H1 (cell line): Measurements from ENCODE around the gene ZNF469. TPM values are rescaled to one million over a fixed set of nuclear protein-coding genes. Genes with fewer than 3 reads are reported as not detected.

Source experiments
- CTCF ChIA-PET: fragments of 300-600 bp; sonication (Branson Sonifier 250); formaldehyde crosslinking; loops from one replicate; lab custom pipeline; 2021; ENCODE audit not compliant: partially characterized antibody; lab: Charles Lee
- POLR2A ChIA-PET: fragments of 300-600 bp; sonication (Branson Sonifier 250); formaldehyde crosslinking; loops from one replicate; lab custom pipeline; 2021; ENCODE audit warnings: inconsistent platforms; ENCODE audit not compliant: partially characterized antibody; lab: Charles Lee
- DNase-seq, 2 experiments: peaks; one replicate each; pipeline versions ENCODE4 v3.0.0 to v3.0.0-alpha.2; 2010 to 2022; ENCODE audit warnings: low spot score in 2 of 2, low read depth in 1 of 2, mixed read lengths in 1 of 2
- FAIRE-seq: peaks from 2 replicates; lab custom pipeline; 2011; peaks lifted over from hg19 to GRCh38; lab: Jason Lieb, UNC
- H2AFZ ChIP-seq: 2 replicates; pipeline ENCODE4 v1.8.1; 2012; ENCODE audit warnings: low read length, inconsistent platforms
- H2AK5ac ChIP-seq: 2 replicates; pipeline ENCODE4 v1.6.1; 2013; ENCODE audit warnings: low read depth, low read length
- H2BK120ac ChIP-seq: replicated peaks from 2 replicates; pipeline ENCODE3; 2013; ENCODE audit warnings: low read depth, low read length, inconsistent platforms
- H2BK12ac ChIP-seq: 2 replicates; pipeline ENCODE4 v1.6.1; 2013; ENCODE audit warnings: low read depth, low read length
- H2BK15ac ChIP-seq: 2 replicates; pipeline ENCODE4 v1.6.1; 2013; ENCODE audit warnings: low read length
- H2BK20ac ChIP-seq: 2 replicates; pipeline ENCODE4 v1.6.1; 2013; ENCODE audit warnings: low read length
- H2BK5ac ChIP-seq: 2 replicates; pipeline ENCODE4 v1.6.1; 2013; ENCODE audit warnings: low read depth, low read length
- H3K14ac ChIP-seq: 2 replicates; pipeline ENCODE4 v1.6.1; 2013; ENCODE audit warnings: inconsistent platforms; ENCODE audit not compliant: insufficient read length
- H3K18ac ChIP-seq: 2 replicates; pipeline ENCODE4 v1.6.1; 2013; ENCODE audit warnings: low read length; ENCODE audit errors: extremely low read depth
- H3K23ac ChIP-seq: 2 replicates; pipeline ENCODE4 v1.6.1; 2013; ENCODE audit warnings: inconsistent platforms; ENCODE audit not compliant: insufficient read length
- H3K23me2 ChIP-seq: 2 replicates; pipeline ENCODE4 v1.6.1; 2013; ENCODE audit warnings: low read depth, low read length
- H3K27ac ChIP-seq: 2 replicates; pipeline ENCODE4 v1.6.1; 2011; ENCODE audit warnings: low read depth, low read length, inconsistent platforms
- H3K27me3 ChIP-seq, 4 experiments: replicated peaks in 1 of 4; 1 replicate in 1 of 4; 2 replicates in 3 of 4; pipeline versions ENCODE4 v1.6.1 to v1.8.1; 2011 to 2013; ENCODE audit warnings: low read length in 3 of 4, mild to moderate bottlenecking in 3 of 4, inconsistent platforms in 2 of 4, mixed read lengths in 2 of 4, moderate library complexity in 1 of 4; ENCODE audit not compliant: control insufficient read depth in 3 of 4, insufficient read depth in 3 of 4; ENCODE audit errors: extremely low read depth in 1 of 4
- H3K36me3 ChIP-seq, 4 experiments: 2 replicates each; pipeline versions ENCODE4 v1.6.1 to v1.8.1; 2011 to 2013; ENCODE audit warnings: mild to moderate bottlenecking in 4 of 4, low read length in 3 of 4, moderate library complexity in 2 of 4, control low read depth in 1 of 4, inconsistent platforms in 1 of 4; ENCODE audit not compliant: insufficient read depth in 4 of 4, control insufficient read depth in 2 of 4
- H3K4ac ChIP-seq: replicated peaks from 2 replicates; pipeline ENCODE3; 2013; ENCODE audit warnings: low read length, low read depth, mixed read lengths, inconsistent platforms; ENCODE audit not compliant: insufficient read length
- H3K4me1 ChIP-seq, 4 experiments: replicated peaks in 1 of 4; 1 replicate in 1 of 4; 2 replicates in 3 of 4; pipeline versions ENCODE4 v1.6.1 to v1.8.1; 2011 to 2013; ENCODE audit warnings: low read length in 3 of 4, inconsistent platforms in 2 of 4, mixed read lengths in 1 of 4; ENCODE audit not compliant: insufficient read depth in 4 of 4, control insufficient read depth in 3 of 4
- H3K4me2 ChIP-seq, 2 experiments: 2 replicates each; pipeline versions ENCODE4 v1.6.1 to v1.8.1; 2011 to 2013; ENCODE audit warnings: low read depth in 2 of 2, low read length in 2 of 2, control low read depth in 1 of 2, inconsistent platforms in 1 of 2, mild to moderate bottlenecking in 1 of 2; ENCODE audit not compliant: insufficient read depth in 1 of 2
- H3K4me3 ChIP-seq, 4 experiments: fragments of 200-600, 300-600 bp in 1 of 4; sonication (generic), shearing (Covaris generic), sonication (Bioruptor Twin) in 1 of 4; 2 replicates each; pipeline versions ENCODE4 v1.5.1 to v1.8.1; 2011 to 2016; ENCODE audit warnings: low read length in 4 of 4, low read depth in 3 of 4, control low read depth in 2 of 4, inconsistent platforms in 2 of 4, mild to moderate bottlenecking in 2 of 4, mixed read lengths in 1 of 4, moderate library complexity in 1 of 4; ENCODE audit not compliant: insufficient read depth in 2 of 4; ENCODE audit errors: extremely low read depth in 1 of 4
- H3K56ac ChIP-seq: replicated peaks from 2 replicates; pipeline ENCODE3; 2013; ENCODE audit warnings: low read depth, mild to moderate bottlenecking, mixed read lengths, low read length, inconsistent platforms; ENCODE audit not compliant: insufficient read length
- H3K79me1 ChIP-seq: 2 replicates; pipeline ENCODE4 v1.6.1; 2013; ENCODE audit warnings: low read depth, low read length, control low read depth
- H3K79me2 ChIP-seq, 2 experiments: 2 replicates each; pipeline versions ENCODE4 v1.6.1 to v1.8.1; 2012 to 2013; ENCODE audit warnings: low read length in 2 of 2, mild to moderate bottlenecking in 2 of 2, inconsistent platforms in 1 of 2; ENCODE audit not compliant: insufficient read depth in 2 of 2, control insufficient read depth in 1 of 2
- H3K9ac ChIP-seq, 4 experiments: replicated peaks in 1 of 4; 1 replicate in 1 of 4; 2 replicates in 3 of 4; pipeline versions ENCODE4 v1.6.1 to v1.8.1; 2011 to 2013; ENCODE audit warnings: low read depth in 3 of 4, low read length in 3 of 4, control low read depth in 2 of 4, mild to moderate bottlenecking in 2 of 4, moderate library complexity in 2 of 4, inconsistent platforms in 1 of 4; ENCODE audit errors: extremely low read depth in 1 of 4
- H3K9me3 ChIP-seq, 2 experiments: 2 replicates each; pipeline versions ENCODE4 v1.6.1 to v1.8.1; 2012 to 2013; ENCODE audit warnings: mild to moderate bottlenecking in 2 of 2, moderate library complexity in 2 of 2, control low read depth in 1 of 2, inconsistent platforms in 1 of 2, low read depth in 1 of 2, low read length in 1 of 2, mixed read lengths in 1 of 2; ENCODE audit not compliant: insufficient read depth in 2 of 2
- H4K20me1 ChIP-seq, 2 experiments: replicated peaks in 1 of 2; 2 replicates each; pipeline versions ENCODE3 to v1.8.1; 2011 to 2013; ENCODE audit warnings: inconsistent platforms in 2 of 2, low read length in 2 of 2, mild to moderate bottlenecking in 1 of 2; ENCODE audit not compliant: insufficient read depth in 2 of 2, control insufficient read depth in 1 of 2
- H4K5ac ChIP-seq: 2 replicates; pipeline ENCODE4 v1.6.1; 2013; ENCODE audit warnings: low read length, low read depth, mixed read lengths, inconsistent platforms; ENCODE audit not compliant: insufficient read length
- H4K8ac ChIP-seq: 2 replicates; pipeline ENCODE4 v1.8.0; 2013; ENCODE audit warnings: mild to moderate bottlenecking, moderate library complexity, low read length, inconsistent platforms; ENCODE audit not compliant: insufficient read depth; ENCODE audit errors: extremely low read depth
- H4K91ac ChIP-seq: replicated peaks from 2 replicates; pipeline ENCODE3; 2013; ENCODE audit warnings: low read length, mixed read lengths, inconsistent platforms; ENCODE audit not compliant: insufficient read length
- EZH2 ChIP-seq: fragments of 200-600 bp; sonication (generic); IDR thresholded peaks from 2 replicates; pipeline ENCODE4 v1.7.1; 2012; ENCODE audit warnings: low read depth, mild to moderate bottlenecking, moderate library complexity, low read length, inconsistent platforms; ENCODE audit not compliant: severe bottlenecking
- HDAC2 ChIP-seq, 2 experiments: fragments of 300-600 bp in 1 of 2; sonication (generic) in 1 of 2; IDR thresholded peaks; 2 replicates each; pipeline ENCODE4 v1.6.1; 2011 to 2012; ENCODE audit warnings: low read depth in 2 of 2, low read length in 2 of 2, mild to moderate bottlenecking in 2 of 2, moderate library complexity in 2 of 2, borderline replicate concordance in 1 of 2, inconsistent platforms in 1 of 2
- WGBS, 2 experiments: shearing (Covaris generic) in 1 of 2; methylation state at CpG; one replicate each; pipeline versions ENCODE4 v1.1.6 to v1.1.7; 2013 to 2015; ENCODE audit warnings: low lambda C conversion rate in 2 of 2, mixed read lengths in 2 of 2, inconsistent platforms in 1 of 2, low coverage in 1 of 2, missing lambda C conversion rate in 1 of 2; ENCODE audit not compliant: insufficient replicate concordance in 2 of 2, insufficient coverage in 1 of 2, insufficient read length in 1 of 2; ENCODE audit errors: extremely low coverage in 1 of 2, missing lambda C conversion rate in 1 of 2; 5-methylcytosine and 5-hydroxymethylcytosine counted together
- polyA plus RNA-seq, 7 experiments: library from polyadenylated mRNA; depleted of rRNA in 3 of 7; stranded (reverse) in 5 of 7; unstranded in 2 of 7; fragments of >200 nt in 5 of 7; fragments of 200-250 nt in 2 of 7; gene quantifications; 1 replicate in 5 of 7; 2 replicates in 1 of 7; 4 replicates in 1 of 7; pipeline versions ENCODE4 v1.2.1 to v1.2.3, GENCODE V29; 2011 to 2013; ENCODE audit warnings: missing spikeins in 2 of 7, mixed read lengths in 2 of 7
- total RNA-seq: library from RNA; stranded (reverse); fragmentation: NEBNext Ultra II Directional; extraction: Animal tissue kit (Norgen Biotek cat#: 25700); gene quantifications from 2 replicates; pipeline ENCODE4 v1.2.1, GENCODE V29; 2021

Gene ZNF469
- total and polyA plus RNA-seq, 2 of the 8 experiments (the other 6 are each of a cell fraction or from before 2014, with no cell fraction given): 0.30 to 1.8 TPM

DNA sequence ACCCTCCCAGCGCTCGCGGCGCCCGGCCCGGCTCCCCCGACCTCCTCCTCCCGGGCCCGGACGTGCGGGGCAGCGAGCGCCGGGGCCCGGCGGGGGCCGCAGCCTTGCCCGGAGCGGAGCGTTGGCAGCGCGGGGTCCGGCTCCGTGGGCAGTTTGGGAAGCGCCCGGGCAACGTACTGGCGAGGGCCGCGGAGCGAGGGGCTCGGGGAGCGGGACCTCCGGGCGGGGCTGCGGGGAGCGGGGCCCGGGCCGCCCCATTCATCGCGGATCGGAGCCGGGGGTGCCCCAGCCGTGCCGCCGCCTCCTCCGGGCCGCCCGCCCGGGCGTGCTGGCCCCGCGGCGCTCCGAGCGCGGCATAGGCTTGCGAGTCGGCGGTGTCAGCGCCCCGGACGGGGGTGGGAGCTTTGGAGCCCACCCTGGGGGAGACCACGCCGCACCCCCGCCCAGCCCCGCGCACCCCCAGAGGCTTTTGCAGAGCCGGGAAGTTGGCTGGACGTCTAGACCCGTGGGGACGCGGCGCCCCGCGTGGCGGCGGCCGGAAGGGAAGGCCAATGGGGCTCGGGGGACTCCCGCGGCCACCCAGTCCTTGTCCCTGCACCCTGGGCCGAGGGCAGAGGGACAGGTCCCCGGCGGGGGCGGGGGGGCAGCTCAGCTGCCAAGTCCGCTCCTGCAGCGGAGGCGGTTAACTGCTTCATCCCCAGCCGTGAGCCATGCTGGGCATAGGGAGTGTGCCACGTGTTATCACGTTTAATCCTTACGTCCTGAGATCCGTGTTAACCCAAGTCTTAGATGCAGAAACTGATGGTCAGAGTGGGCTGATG is 852 bp downstream of the ZNF469 start:
- Histone ChIP-seq H2BK20ac (no peak overlapping the region), H4K8ac (peak overlapping the region; percentile 18; the same call in 1 of the 2 replicates), H3K23me2 (peaks cover 10% of the 10 kb centered on the region), H3K23ac (no peak overlapping the region), H3K4me1 (peaks cover 6 to 27% (median 20%) of the 10 kb centered on the region in 4 experiments), H3K4me3 (peak overlapping the region in 3 of 4 experiments; percentile 19 to 57 (median 22); a peak in 6 of 8 replicates), H3K9me3 (0 out of 4 replicates have a peak, but pooled peaks cover 0 to 6% of the 10 kb centered on the region in 2 experiments), H2BK120ac (no peak overlapping the region), H3K18ac (no peak overlapping the region), H3K56ac (no peak overlapping the region), H3K14ac (no peak overlapping the region), H3K27ac (no peak overlapping the region), H4K20me1 (peaks cover 0 to 17% of the 10 kb centered on the region in 2 experiments), H3K9ac (no peak overlapping the region), H3K27me3 (peaks cover 21 to 39% (median 34%) of the 10 kb centered on the region in 4 experiments), H2BK5ac (no peak overlapping the region), H3K79me2 (no peaks in the 10 kb centered on the region), H4K91ac (no peak overlapping the region), H2AK5ac (no peak overlapping the region), H2BK12ac (peak overlapping the region; percentile 90; the same call in 1 of the 2 replicates), H2AFZ (no peak overlapping the region), H3K4me2 (peak overlapping the region; percentile 49 to 58), H3K79me1 (no peaks in the 10 kb centered on the region), H4K5ac (no peak overlapping the region), H3K4ac (no peak overlapping the region), H2BK15ac (peak overlapping the region; percentile 53; the same call in 1 of the 2 replicates), H3K36me3 (no peaks in the 10 kb centered on the region)
- 6% methylated on average over 18 of the region's 94 CpGs; no CpG with 5 or more reads in 1 of the 2 experiments for WGBS, 2 experiments
- DNase-seq: no peak
- ChIA-PET POLR2A (interaction anchor here (0.8 to 1.4 kb wide), 3 partner anchors 16 to 618 kb away, joined by 3 to 4 read pairs (median 3); partner anchors contain the start of genes KLHDC4 and SLC7A5), CTCF (interaction anchor here (1.2 kb wide), 1 partner anchor 23 kb away, joined by 4 read pairs; no protein-coding TSS in a partner anchor)
- no peak for FAIRE-seq
- TF ChIP-seq EZH2 (peak; percentile 77), HDAC2 (IDR thresholded peaks at IDR 0.05; ENCODE audit: borderline replicate concordance in 1 of 2, low read depth in 2 of 2, low read length in 2 of 2) (no peak)
